B cell (primary cell): ENCODE results near the gene SMARCD3. TPM values are rescaled to one million over a fixed set of nuclear protein-coding genes. Genes with fewer than 3 reads are reported as not detected.

Experiments
- ATAC-seq: fragments of 200-7000 bp; cut with Tn5 transposase; one replicate; pipeline ENCODE4 v1.10.0; 2021; ENCODE audit warnings: low read depth, mild to moderate bottlenecking, moderate number of reproducible peaks, moderate library complexity
- CTCF ChIA-PET: fragments of 350-600 bp; sonication (Branson Sonifier 250); formaldehyde crosslinking; loops from one replicate; lab custom pipeline; 2021; ENCODE audit warnings: antibody characterized with exemption, inconsistent platforms; lab: Charles Lee
- POLR2A ChIA-PET: fragments of 350-600 bp; sonication (Branson Sonifier 250); formaldehyde crosslinking; loops from one replicate; lab custom pipeline; 2021; ENCODE audit warnings: antibody characterized with exemption; lab: Charles Lee
- DNase-seq: peaks from one replicate; pipeline ENCODE4 v3.0.0; 2013
- H2AFZ ChIP-seq: 2 replicates; pipeline ENCODE4 v1.6.1; 2012; ENCODE audit warnings: mild to moderate bottlenecking, low read depth, low read length; ENCODE audit not compliant: insufficient read depth, poor library complexity, severe bottlenecking
- H3K27ac ChIP-seq, 2 donors: 1 replicate in 1 of 2; 2 replicates in 1 of 2; pipeline ENCODE4 v1.5.1; 2012 to 2013; ENCODE audit warnings: low read length in 2 of 2, mild to moderate bottlenecking in 2 of 2, moderate library complexity in 1 of 2
- H3K27me3 ChIP-seq, 4 experiments: fragments of 200-600 bp in 1 of 4; sonication (generic) in 1 of 4; replicated peaks in 1 of 4; 1 replicate in 2 of 4; 2 replicates in 2 of 4; pipeline versions ENCODE4 v1.6.1 to v1.7.0; 2013 to 2016; ENCODE audit warnings: low read length in 3 of 4, mild to moderate bottlenecking in 2 of 4, mixed read lengths in 1 of 4, moderate library complexity in 1 of 4; ENCODE audit not compliant: insufficient read depth in 4 of 4, control insufficient read depth in 3 of 4; ENCODE audit errors: control extremely low read depth in 1 of 4
- H3K36me3 ChIP-seq, 2 experiments: replicated peaks in 1 of 2; 1 replicate in 1 of 2; 2 replicates in 1 of 2; pipeline versions ENCODE4 v1.6.1 to v1.7.1; 2013; ENCODE audit warnings: low read length in 1 of 2; ENCODE audit not compliant: insufficient read depth in 2 of 2, control insufficient read depth in 1 of 2; ENCODE audit errors: control extremely low read depth in 1 of 2, extremely low read depth in 1 of 2
- H3K4me1 ChIP-seq, 2 donors: fragments of 200-600 bp in 1 of 2; sonication (generic) in 1 of 2; 1 replicate in 1 of 2; 2 replicates in 1 of 2; pipeline versions ENCODE4 v1.5.1 to v1.6.1; 2013 to 2017; ENCODE audit warnings: low read length in 2 of 2; ENCODE audit not compliant: control insufficient read depth in 2 of 2, insufficient read depth in 2 of 2
- H3K4me2 ChIP-seq: replicated peaks from 2 replicates; pipeline ENCODE3; 2012; ENCODE audit warnings: mild to moderate bottlenecking, low read depth, low read length; ENCODE audit not compliant: poor library complexity, severe bottlenecking
- H3K4me3 ChIP-seq, 5 experiments: fragments of 200-600 bp in 1 of 5; sonication (generic) in 1 of 5; 1 replicate in 3 of 5; 2 replicates in 2 of 5; pipeline versions ENCODE4 v1.5.1 to v1.7.0; 2011 to 2016; ENCODE audit warnings: low read length in 4 of 5, mild to moderate bottlenecking in 4 of 5, low read depth in 2 of 5, control low read depth in 1 of 5, moderate library complexity in 1 of 5; ENCODE audit not compliant: insufficient read depth in 1 of 5; ENCODE audit errors: control extremely low read depth in 1 of 5, extremely low read depth in 1 of 5
- H3K79me2 ChIP-seq: fragments of 200-600 bp; sonication (generic); one replicate; pipeline ENCODE4 v1.6.0; 2016; ENCODE audit warnings: low read length; ENCODE audit not compliant: control insufficient read depth, insufficient read depth
- H3K9ac ChIP-seq: fragments of 200-600 bp; sonication (generic); 2 replicates; pipeline ENCODE4 v1.6.1; 2017; ENCODE audit warnings: mild to moderate bottlenecking, low read length, moderate library complexity
- H3K9me3 ChIP-seq, 3 donors: one replicate each; pipeline versions ENCODE4 v1.6.1 to v1.7.1; 2013; ENCODE audit warnings: low read length in 2 of 3; ENCODE audit not compliant: control insufficient read depth in 2 of 3, insufficient read depth in 1 of 3; ENCODE audit errors: control extremely low read depth in 1 of 3
- H4K20me1 ChIP-seq: 2 replicates; pipeline ENCODE4 v1.6.0; 2012; ENCODE audit warnings: mild to moderate bottlenecking, low read length; ENCODE audit not compliant: insufficient read depth, control insufficient read depth, poor library complexity, severe bottlenecking
- H3K27ac Mint-ChIP-seq: one replicate; pipeline ENCODE4 v1.8.0; 2021; ENCODE audit warnings: mixed read lengths
- H3K27me3 Mint-ChIP-seq: one replicate; pipeline ENCODE4 v1.8.0; 2021; ENCODE audit warnings: mixed read lengths
- H3K4me1 Mint-ChIP-seq: one replicate; pipeline ENCODE4 v1.8.0; 2021; ENCODE audit warnings: mixed read lengths
- H3K4me3 Mint-ChIP-seq: one replicate; pipeline ENCODE4 v1.8.0; 2021; ENCODE audit warnings: mixed read lengths
- H3K9me3 Mint-ChIP-seq: one replicate; pipeline ENCODE4 v1.8.0; 2022; ENCODE audit warnings: mixed read lengths; ENCODE audit not compliant: insufficient read depth
- EZH2 ChIP-seq: IDR thresholded peaks from 2 replicates; pipeline ENCODE4 v1.6.1; 2012; ENCODE audit warnings: borderline replicate concordance, low read depth, mild to moderate bottlenecking, moderate library complexity, low read length; ENCODE audit not compliant: insufficient read depth, poor library complexity, severe bottlenecking
- WGBS: methylation state at CpG from one replicate; pipeline ENCODE4 v1.1.5; 2013; ENCODE audit warnings: missing lambda C conversion rate; ENCODE audit not compliant: insufficient coverage; 5-methylcytosine and 5-hydroxymethylcytosine counted together
- intact Hi-C: fragments of 100-400 bp; cut with micrococcal nuclease; formaldehyde crosslinking; loops from one replicate; pipeline ENCODE4 v1.10.0; 2022
- polyA plus RNA-seq: library from polyadenylated mRNA; depleted of rRNA; stranded (reverse); fragments of >200 nt; gene quantifications from 2 replicates; pipeline ENCODE4 v1.2.3, GENCODE V29; 2012
- total RNA-seq, 2 donors: library from RNA; stranded (reverse); fragments of 120-200 nt in 1 of 2; gene quantifications; 1 replicate in 1 of 2; 2 replicates in 1 of 2; pipeline versions ENCODE4 v1.2.3 to v1.2.4, GENCODE V29; 2013 to 2022
- TF ChIP-seq, protein P1 (sequence below): fragments of 200-600 bp; IDR thresholded peaks from one replicate; pipeline ENCODE4 v1.8.0; 2022; ENCODE audit warnings: antibody characterized with exemption, mild to moderate bottlenecking

Gene SMARCD3
- total and polyA plus RNA-seq, 2 donors (not counting 1 experiment from before 2014, with no cell fraction given): 1.0 TPM; not detected in 1

DNA sequence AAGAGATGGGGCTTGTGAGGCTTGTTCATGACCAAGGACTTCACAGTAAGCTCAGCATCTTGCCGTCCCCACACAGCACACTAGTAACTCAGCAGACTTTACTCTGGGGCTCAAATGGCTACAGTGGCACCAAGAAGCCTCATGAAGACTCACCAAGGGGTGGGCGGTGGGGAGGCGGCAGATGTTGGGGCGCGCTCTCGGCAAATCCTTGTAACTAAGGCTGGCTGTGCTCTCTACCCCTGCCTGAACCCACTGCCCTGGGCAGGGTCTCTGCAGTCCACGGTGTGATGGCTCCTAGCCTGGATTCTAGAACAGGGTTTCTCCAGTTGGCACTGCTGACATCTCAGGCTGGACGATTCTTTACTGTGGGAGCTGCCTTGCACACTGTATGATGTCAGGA, 12.4 kb upstream of the SMARCD3 start:
- no peak overlapping the region for H3K27ac Mint-ChIP-seq
- WGBS: 92% methylated on average over 8 of the region's 8 CpGs
- no peaks in the 10 kb centered on the region for H3K4me1 Mint-ChIP-seq
- Histone ChIP-seq H3K4me3 (no peak overlapping the region), H4K20me1 (no peaks in the 10 kb centered on the region), H3K27ac (no peak overlapping the region), H2AFZ (no peak overlapping the region), H3K36me3 (no peaks in the 10 kb centered on the region), H3K4me2 (no peak overlapping the region), H3K79me2 (no peaks in the 10 kb centered on the region), H3K4me1 (no peaks in the 10 kb centered on the region), H3K27me3 (peaks cover 0 to 8% (median 0%) of the 10 kb centered on the region in 4 experiments), H3K9ac (no peak overlapping the region), H3K9me3 (peaks cover 0 to 8% (median 0%) of the 10 kb centered on the region in 3 donors)
- CTCF ChIA-PET: no interaction called here
- peaks cover 42% of the 10 kb centered on the region for H3K27me3 Mint-ChIP-seq
- intact Hi-C loops: no loop called here
- no peak for DNase-seq
- no peak overlapping the region for H3K4me3 Mint-ChIP-seq
- POLR2A ChIA-PET: no interaction called here
- TF ChIP-seq EZH2: no peak
- TF ChIP-seq, protein P1, sequence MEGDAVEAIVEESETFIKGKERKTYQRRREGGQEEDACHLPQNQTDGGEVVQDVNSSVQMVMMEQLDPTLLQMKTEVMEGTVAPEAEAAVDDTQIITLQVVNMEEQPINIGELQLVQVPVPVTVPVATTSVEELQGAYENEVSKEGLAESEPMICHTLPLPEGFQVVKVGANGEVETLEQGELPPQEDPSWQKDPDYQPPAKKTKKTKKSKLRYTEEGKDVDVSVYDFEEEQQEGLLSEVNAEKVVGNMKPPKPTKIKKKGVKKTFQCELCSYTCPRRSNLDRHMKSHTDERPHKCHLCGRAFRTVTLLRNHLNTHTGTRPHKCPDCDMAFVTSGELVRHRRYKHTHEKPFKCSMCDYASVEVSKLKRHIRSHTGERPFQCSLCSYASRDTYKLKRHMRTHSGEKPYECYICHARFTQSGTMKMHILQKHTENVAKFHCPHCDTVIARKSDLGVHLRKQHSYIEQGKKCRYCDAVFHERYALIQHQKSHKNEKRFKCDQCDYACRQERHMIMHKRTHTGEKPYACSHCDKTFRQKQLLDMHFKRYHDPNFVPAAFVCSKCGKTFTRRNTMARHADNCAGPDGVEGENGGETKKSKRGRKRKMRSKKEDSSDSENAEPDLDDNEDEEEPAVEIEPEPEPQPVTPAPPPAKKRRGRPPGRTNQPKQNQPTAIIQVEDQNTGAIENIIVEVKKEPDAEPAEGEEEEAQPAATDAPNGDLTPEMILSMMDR: no peak
- no peaks in the 10 kb centered on the region for H3K9me3 Mint-ChIP-seq
- ATAC-seq: no peak

DNA sequence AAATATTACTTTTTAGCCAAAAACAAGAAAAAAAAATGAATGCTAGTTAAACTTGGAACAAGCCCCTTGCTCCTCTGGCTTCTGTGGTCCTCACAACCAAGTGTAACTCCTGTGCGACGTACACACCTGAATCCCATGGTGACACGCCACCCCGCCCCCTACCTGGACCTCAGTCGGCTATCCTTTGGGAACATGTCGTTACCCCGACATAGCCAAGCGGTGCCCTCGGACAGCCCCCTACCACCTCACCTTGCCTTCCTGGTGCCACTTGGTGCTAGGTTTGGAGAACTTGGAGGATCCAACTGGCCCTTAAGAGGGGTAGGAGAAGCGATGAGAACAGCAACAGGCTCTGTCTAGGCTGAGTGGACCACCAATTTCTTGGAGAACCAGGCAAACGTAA, 12.0 kb upstream of the SMARCD3 start:
- H3K9me3 Mint-ChIP-seq: no peaks in the 10 kb centered on the region
- intact Hi-C loops: no loop called here

More for the DNA sequence above, 12.0 kb upstream of the SMARCD3 start:
- Histone ChIP-seq H3K4me2 (no peak overlapping the region), H4K20me1 (no peaks in the 10 kb centered on the region), H3K9ac (no peak overlapping the region), H3K4me3 (no peak overlapping the region), H3K27me3 (peaks cover 0 to 8% (median 0%) of the 10 kb centered on the region in 4 experiments), H3K79me2 (no peaks in the 10 kb centered on the region), H3K9me3 (peaks cover 0 to 8% (median 0%) of the 10 kb centered on the region in 3 donors), H2AFZ (no peak overlapping the region), H3K27ac (no peak overlapping the region), H3K36me3 (no peaks in the 10 kb centered on the region), H3K4me1 (no peaks in the 10 kb centered on the region)
- TF ChIP-seq EZH2: no peak
- TF ChIP-seq, protein P1: no peak
- no peak for ATAC-seq
- DNase-seq: no peak
- Mint-ChIP-seq H3K27me3 (peaks cover 45% of the 10 kb centered on the region), H3K4me3 (no peak overlapping the region), H3K4me1 (no peaks in the 10 kb centered on the region), H3K27ac (no peak overlapping the region)
- CTCF ChIA-PET: no interaction called here
- POLR2A ChIA-PET: no interaction called here
- 99% methylated on average over 5 of the region's 11 CpGs for WGBS
